ENCODE measurements around the gene SPACA4. TPM values are rescaled to one million over a fixed set of nuclear protein-coding genes. Genes with fewer than 3 reads are reported as not detected.
"Not testable (repeated sequence)": the region's sequence is repeated elsewhere in the genome, so short reads cannot be mapped to it uniquely, and the experiment has no call there.

Gene SPACA4
- total and polyA plus RNA-seq, 4 donors, result 0.18 TPM; not detected in 3

- Histone ChIP-seq H3K27me3 (ENCODE audit: control insufficient read depth in 1 of 2, insufficient read depth in 2 of 2, low read length in 1 of 2) (no peaks in the 10 kb centered on the region), H3K9me3 (ENCODE audit: control insufficient read depth, low read length) (no peaks in the 10 kb centered on the region), H3K4me3 (ENCODE audit: low read length in 2 of 2) (no peak overlapping the region), H3K4me1 (ENCODE audit: control insufficient read depth in 1 of 2, insufficient read depth in 2 of 2, low read length in 2 of 2) (no peaks in the 10 kb centered on the region), H3K36me3 (ENCODE audit: control insufficient read depth in 1 of 2, insufficient read depth in 2 of 2, low read length in 1 of 2) (no peaks in the 10 kb centered on the region), H3K27ac (ENCODE audit: low read depth in 1 of 2, low read length in 2 of 2) (no peak overlapping the region)
- ATAC-seq (ENCODE audit: low FRiP score) (no peak), DNase-seq (peak in 1 of 2 donors; percentile 75)
- intact Hi-C loops (cut with DNase I), result no loop called here
- 84 to 86% methylated on average over 34 of the region's 34 CpGs for WGBS, 2 donors
These were observed 22.1 kb downstream of the SPACA4 start for GRCh38 chr19:48628486-48629296.

DNA sequence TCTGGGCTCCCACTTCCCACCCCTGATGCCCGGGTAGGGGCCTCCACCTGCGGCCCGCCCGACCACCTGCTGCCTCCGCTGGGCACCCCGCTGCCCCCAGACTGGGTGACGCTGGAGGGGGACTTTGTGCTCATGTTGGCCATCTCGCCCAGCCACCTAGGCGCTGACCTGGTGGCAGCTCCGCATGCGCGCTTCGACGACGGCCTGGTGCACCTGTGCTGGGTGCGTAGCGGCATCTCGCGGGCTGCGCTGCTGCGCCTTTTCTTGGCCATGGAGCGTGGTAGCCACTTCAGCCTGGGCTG lies 22.7 kb downstream of the SPACA4 start:
- no peak for DNase-seq
- H3K4me3 ChIP-seq (ENCODE audit: low read length in 2 of 2), result no peak overlapping the region
- ATAC-seq (ENCODE audit: low FRiP score), result no peak
- no peaks in the 10 kb centered on the region for H3K36me3 ChIP-seq (ENCODE audit: control insufficient read depth in 1 of 2, insufficient read depth in 2 of 2, low read length in 1 of 2)
- H3K4me1 ChIP-seq (ENCODE audit: control insufficient read depth in 1 of 2, insufficient read depth in 2 of 2, low read length in 2 of 2), result no peaks in the 10 kb centered on the region
- H3K9me3 ChIP-seq (ENCODE audit: control insufficient read depth, low read length), result no peaks in the 10 kb centered on the region
- WGBS, 2 donors, result 86 to 89% methylated on average over 22 of the region's 22 CpGs
- H3K27ac ChIP-seq (ENCODE audit: low read depth in 1 of 2, low read length in 2 of 2), result peak overlapping the region in 1 of 2 donors; percentile 18
- intact Hi-C loops (cut with DNase I), result no loop called here
- H3K27me3 ChIP-seq (ENCODE audit: control insufficient read depth in 1 of 2, insufficient read depth in 2 of 2, low read length in 1 of 2), result no peaks in the 10 kb centered on the region

GRCh38 chr19:48629599-48630295 lies 23.2 kb downstream of the SPACA4 start:
- DNase-seq, result peak; percentile 65 to 82
- Histone ChIP-seq H3K36me3 (ENCODE audit: control insufficient read depth in 1 of 2, insufficient read depth in 2 of 2, low read length in 1 of 2) (no peaks in the 10 kb centered on the region), H3K27me3 (ENCODE audit: control insufficient read depth in 1 of 2, insufficient read depth in 2 of 2, low read length in 1 of 2) (no peaks in the 10 kb centered on the region), H3K27ac (ENCODE audit: low read depth in 1 of 2, low read length in 2 of 2) (peak overlapping the region in 1 of 2 donors; percentile 18), H3K9me3 (ENCODE audit: control insufficient read depth, low read length) (no peaks in the 10 kb centered on the region), H3K4me3 (ENCODE audit: low read length in 2 of 2) (no peak overlapping the region), H3K4me1 (ENCODE audit: control insufficient read depth in 1 of 2, insufficient read depth in 2 of 2, low read length in 2 of 2) (no peaks in the 10 kb centered on the region)
- intact Hi-C loops (cut with DNase I), result loop anchor here in 1 of 2 donors (10.0 kb wide), 1 partner anchor 1355 kb away; the partner anchor contains the start of gene INAFM1
- peak; percentile 4 for ATAC-seq (ENCODE audit: low FRiP score)
- 42 to 44% methylated on average over 44 to 48 of the region's 48 CpGs for whole genome bisulfite sequencing, 2 donors

DNA sequence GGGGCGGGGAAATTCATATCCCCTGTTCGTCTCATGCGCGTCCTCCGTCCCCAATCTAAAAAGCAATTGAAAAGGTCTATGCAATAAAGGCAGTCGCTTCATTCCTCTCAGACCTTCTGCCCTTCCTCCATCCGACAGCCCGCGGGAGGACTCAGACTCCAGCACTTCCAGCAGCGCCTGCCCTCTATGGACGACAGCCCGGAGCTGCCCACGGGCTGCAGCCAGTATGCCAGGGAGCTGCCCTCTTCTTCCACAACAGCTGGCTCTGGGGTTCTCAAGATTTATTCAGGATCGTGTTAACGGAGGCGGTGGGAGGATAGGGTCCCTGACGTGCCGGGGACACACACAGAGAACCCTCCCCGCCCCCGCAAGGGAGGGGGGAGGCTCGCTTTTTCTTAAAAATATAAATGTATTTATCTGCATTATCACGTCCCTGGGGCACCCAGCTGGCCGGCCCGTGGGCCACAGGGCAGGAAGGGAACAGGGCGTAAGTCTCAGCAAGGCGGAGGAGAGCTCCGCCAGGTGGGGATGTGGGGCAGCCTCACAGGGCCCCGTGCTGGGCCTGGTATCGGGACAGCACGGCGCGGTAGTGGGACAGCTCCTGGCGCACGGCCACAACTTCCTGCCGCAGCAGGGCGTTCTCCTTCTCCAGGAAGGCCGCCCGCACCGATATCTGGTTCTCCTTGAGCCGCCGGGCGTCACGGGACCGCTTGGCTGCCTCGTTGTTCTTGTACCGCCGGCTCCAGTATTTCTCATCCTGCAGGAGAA lies 23.9 kb downstream of the SPACA4 start:
- WGBS, 2 donors, result 9% methylated on average over 47 of the region's 47 CpGs
- DNase-seq, result peak; percentile 91

GRCh38 chr19:48631225-48631624 lies 24.7 kb downstream of the SPACA4 start:
- peak overlapping the region in 1 of 2 donors; percentile 14 for H3K27ac ChIP-seq (ENCODE audit: low read depth in 1 of 2, low read length in 2 of 2)
- WGBS, 2 donors, result 68 to 77% methylated on average over 3 of the region's 3 CpGs
- no peaks in the 10 kb centered on the region for H3K9me3 ChIP-seq (ENCODE audit: control insufficient read depth, low read length)
- no peak overlapping the region for H3K4me3 ChIP-seq (ENCODE audit: low read length in 2 of 2)
- no peaks in the 10 kb centered on the region for H3K36me3 ChIP-seq (ENCODE audit: control insufficient read depth in 1 of 2, insufficient read depth in 2 of 2, low read length in 1 of 2)
- no peaks in the 10 kb centered on the region for H3K27me3 ChIP-seq (ENCODE audit: control insufficient read depth in 1 of 2, insufficient read depth in 2 of 2, low read length in 1 of 2)
- ATAC-seq (ENCODE audit: low FRiP score) (no peak), DNase-seq (no peak)
- no peaks in the 10 kb centered on the region for H3K4me1 ChIP-seq (ENCODE audit: control insufficient read depth in 1 of 2, insufficient read depth in 2 of 2, low read length in 2 of 2)
- intact Hi-C loops (cut with DNase I), result loop anchor here in 1 of 2 donors (10.0 kb wide), 1 partner anchor 1356 kb away; the partner anchor contains the start of gene INAFM1

More for the DNA sequence above, 23.9 kb downstream of the SPACA4 start:
- ATAC-seq (ENCODE audit: low FRiP score), result no peak
- H3K36me3 ChIP-seq (ENCODE audit: control insufficient read depth in 1 of 2, insufficient read depth in 2 of 2, low read length in 1 of 2), result no peaks in the 10 kb centered on the region
- no peaks in the 10 kb centered on the region for H3K4me1 ChIP-seq (ENCODE audit: control insufficient read depth in 1 of 2, insufficient read depth in 2 of 2, low read length in 2 of 2)
- H3K27ac ChIP-seq (ENCODE audit: low read depth in 1 of 2, low read length in 2 of 2), result peak overlapping the region in 1 of 2 donors; percentile 14
- no peaks in the 10 kb centered on the region for H3K27me3 ChIP-seq (ENCODE audit: control insufficient read depth in 1 of 2, insufficient read depth in 2 of 2, low read length in 1 of 2)
- no peak overlapping the region for H3K4me3 ChIP-seq (ENCODE audit: low read length in 2 of 2)
- H3K9me3 ChIP-seq (ENCODE audit: control insufficient read depth, low read length), result no peaks in the 10 kb centered on the region
- intact Hi-C loops (cut with DNase I), result loop anchor here in 1 of 2 donors (10.0 kb wide), 1 partner anchor 1356 kb away; the partner anchor contains the start of gene INAFM1

DNA sequence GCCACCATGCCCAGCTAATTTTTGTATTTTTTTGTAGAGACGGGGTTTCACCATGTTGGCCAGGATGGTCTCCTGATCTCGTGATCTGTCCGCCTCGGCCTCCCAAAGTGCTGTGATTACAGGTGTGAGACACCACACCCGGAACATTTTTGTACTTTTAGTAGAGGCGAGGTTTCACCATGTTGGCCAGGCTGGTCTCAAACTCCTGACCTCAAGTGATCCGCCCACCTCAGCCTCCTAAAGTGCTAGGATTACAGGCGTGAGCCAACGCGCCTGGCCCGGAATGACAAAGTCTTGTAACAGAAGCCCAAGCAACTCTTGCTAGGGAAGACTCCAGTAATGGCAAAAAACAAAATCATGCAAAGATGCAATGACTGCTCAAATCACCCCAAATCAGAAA lies 25.7 kb downstream of the SPACA4 start:
- not testable (repeated sequence) for H3K4me3 ChIP-seq (ENCODE audit: low read length in 2 of 2); H3K9me3 ChIP-seq (ENCODE audit: control insufficient read depth, low read length); H3K27ac ChIP-seq (ENCODE audit: low read depth in 1 of 2, low read length in 2 of 2); DNase-seq; ATAC-seq (ENCODE audit: low FRiP score); H3K4me1 ChIP-seq (ENCODE audit: control insufficient read depth in 1 of 2, insufficient read depth in 2 of 2, low read length in 2 of 2); H3K36me3 ChIP-seq (ENCODE audit: control insufficient read depth in 1 of 2, insufficient read depth in 2 of 2, low read length in 1 of 2); H3K27me3 ChIP-seq (ENCODE audit: control insufficient read depth in 1 of 2, insufficient read depth in 2 of 2, low read length in 1 of 2)
- intact Hi-C loops (cut with DNase I), result loop anchor here in 1 of 2 donors (10.0 kb wide), 1 partner anchor 1357 kb away; the partner anchor contains the start of gene INAFM1
- 85 to 93% methylated on average over 11 of the region's 11 CpGs for WGBS, 2 donors

DNA sequence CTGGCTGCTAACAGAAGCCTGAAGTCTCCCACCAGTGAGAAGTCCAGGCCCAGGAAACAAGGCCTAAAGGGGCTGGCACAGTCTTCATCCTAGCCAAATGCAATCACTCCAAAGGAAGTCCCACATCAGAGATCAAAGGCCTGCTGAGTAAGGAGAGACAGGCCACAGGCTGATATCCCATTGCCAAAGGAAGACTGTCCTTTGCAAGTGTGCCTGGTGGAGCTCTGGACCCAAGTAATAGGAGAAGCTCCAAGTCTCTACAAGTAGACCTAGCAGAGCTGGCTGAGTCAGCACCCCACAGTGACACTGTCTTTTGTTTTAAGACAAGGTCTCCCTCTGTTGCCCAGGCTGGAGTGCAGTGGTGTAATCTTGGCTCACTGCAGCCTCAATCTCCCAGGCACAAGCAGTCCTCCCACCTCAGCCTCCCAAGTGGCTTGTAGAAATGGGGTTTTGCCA lies 26.2 kb downstream of the SPACA4 start:
- intact Hi-C loops (cut with DNase I), result loop anchor here in 1 of 2 donors (10.0 kb wide), 1 partner anchor 1358 kb away; the partner anchor contains the start of gene INAFM1
- no peaks in the 10 kb centered on the region for H3K27me3 ChIP-seq (ENCODE audit: control insufficient read depth in 1 of 2, insufficient read depth in 2 of 2, low read length in 1 of 2)
- H3K4me1 ChIP-seq (ENCODE audit: control insufficient read depth in 1 of 2, insufficient read depth in 2 of 2, low read length in 2 of 2), result no peaks in the 10 kb centered on the region
- no peak overlapping the region for H3K4me3 ChIP-seq (ENCODE audit: low read length in 2 of 2)
- H3K27ac ChIP-seq (ENCODE audit: low read depth in 1 of 2, low read length in 2 of 2), result no peak overlapping the region
- ATAC-seq (ENCODE audit: low FRiP score), result no peak
- DNase-seq, result no peak
- H3K36me3 ChIP-seq (ENCODE audit: control insufficient read depth in 1 of 2, insufficient read depth in 2 of 2, low read length in 1 of 2), result no peaks in the 10 kb centered on the region
- H3K9me3 ChIP-seq (ENCODE audit: control insufficient read depth, low read length), result no peaks in the 10 kb centered on the region
